GM23338 (cell line): Measurements from ENCODE around the gene LRIG1. TPM values are rescaled to one million over a fixed set of nuclear protein-coding genes. Genes with fewer than 3 reads are reported as not detected.
"Not testable (repeated sequence)": the region's sequence is repeated elsewhere in the genome, so short reads cannot be mapped to it uniquely, and the experiment has no call there.

Experiments
- ATAC-seq: fragments of 200-7000 bp; cut with Tn5 transposase; 3 replicates; pipeline ENCODE4 v1.9.1; 2020
- DNase-seq: peaks from one replicate; pipeline ENCODE4 v3.0.0-alpha.2; 2015; ENCODE audit warnings: low spot score
- H2AFZ ChIP-seq: fragments of 200-600 bp; sonication (generic); 2 replicates; pipeline ENCODE4 v1.8.0; 2016; ENCODE audit warnings: antibody characterized with exemption, mild to moderate bottlenecking, moderate library complexity
- H3F3A ChIP-seq: fragments of 200-600 bp; sonication (generic); replicated peaks from 2 replicates; pipeline ENCODE4 v1.8.0; 2017; ENCODE audit warnings: antibody characterized with exemption, mixed run types, low read depth
- H3K27ac ChIP-seq: fragments of 200-600 bp; sonication (generic); 2 replicates; pipeline ENCODE4 v1.6.1; 2016; ENCODE audit warnings: low read depth
- H3K27me3 ChIP-seq: fragments of 200-600 bp; sonication (generic); 2 replicates; pipeline ENCODE4 v1.8.0; 2016; ENCODE audit warnings: mild to moderate bottlenecking, mixed run types, moderate library complexity; ENCODE audit not compliant: insufficient read depth
- H3K36me3 ChIP-seq: fragments of 200-600 bp; sonication (generic); 2 replicates; pipeline ENCODE4 v1.8.0; 2016; ENCODE audit warnings: mild to moderate bottlenecking; ENCODE audit not compliant: insufficient read depth
- H3K4me1 ChIP-seq: fragments of 200-600 bp; sonication (generic); 2 replicates; pipeline ENCODE4 v1.8.0; 2016; ENCODE audit warnings: mild to moderate bottlenecking, moderate library complexity; ENCODE audit not compliant: insufficient read depth
- H3K4me2 ChIP-seq: fragments of 200-600 bp; sonication (generic); 2 replicates; pipeline ENCODE4 v1.7.1; 2017; ENCODE audit warnings: mixed run types
- H3K4me3 ChIP-seq: fragments of 200-600 bp; sonication (generic); 2 replicates; pipeline ENCODE4 v1.6.1; 2016; ENCODE audit warnings: mixed run types
- H3K79me2 ChIP-seq: fragments of 200-600 bp; sonication (generic); replicated peaks from 2 replicates; pipeline ENCODE4 v1.8.0; 2017; ENCODE audit warnings: mild to moderate bottlenecking; ENCODE audit not compliant: insufficient read depth
- H3K9me2 ChIP-seq: fragments of 200-600 bp; sonication (generic); 2 replicates; pipeline ENCODE4 v1.8.0; 2017; ENCODE audit not compliant: insufficient read depth
- H4K20me1 ChIP-seq: fragments of 200-600 bp; sonication (generic); replicated peaks from 2 replicates; pipeline ENCODE4 v1.8.0; 2017; ENCODE audit warnings: mild to moderate bottlenecking; ENCODE audit not compliant: insufficient read depth
- H3K27ac Mint-ChIP-seq: 2 replicates; pipeline ENCODE4 v1.8.0; 2020; ENCODE audit warnings: inconsistent platforms, mild to moderate bottlenecking, moderate library complexity, mixed read lengths
- H3K27me3 Mint-ChIP-seq: 3 replicates; pipeline ENCODE4 v1.8.0; 2022; ENCODE audit warnings: low read depth, mild to moderate bottlenecking, moderate library complexity, mixed read lengths, inconsistent platforms; ENCODE audit not compliant: insufficient read depth, poor library complexity
- H3K36me3 Mint-ChIP-seq: 3 replicates; pipeline ENCODE4 v1.8.0; 2021; ENCODE audit warnings: low read depth, mild to moderate bottlenecking, inconsistent platforms, moderate library complexity, mixed read lengths
- H3K4me1 Mint-ChIP-seq: 3 replicates; pipeline ENCODE4 v1.8.0; 2020; ENCODE audit warnings: mild to moderate bottlenecking, inconsistent platforms, mixed read lengths
- H3K4me3 Mint-ChIP-seq: 3 replicates; pipeline ENCODE4 v1.8.0; 2021; ENCODE audit warnings: moderate library complexity, mild to moderate bottlenecking, inconsistent platforms, mixed read lengths
- H3K9me3 Mint-ChIP-seq: 3 replicates; pipeline ENCODE4 v1.8.0; 2020; ENCODE audit warnings: moderate library complexity, mild to moderate bottlenecking, inconsistent platforms, mixed read lengths
- ZNF462 ChIP-seq: fragments of 250-450 bp; sonication (Bioruptor Pico); IDR thresholded peaks from 2 replicates; pipeline ENCODE4 v1.5.0; 2020; ENCODE audit warnings: mild to moderate bottlenecking, moderate library complexity
- polyA plus RNA-seq: library from polyadenylated mRNA; unstranded; fragments of >200 nt; fragmentation: Nextera tagmentation; extraction: Ambion mirVana; gene quantifications from 2 replicates; pipeline ENCODE4 v1.2.1, GENCODE V29; 2016
- total RNA-seq: library from RNA; depleted of rRNA; stranded (reverse); fragments of >200 nt; shearing (Covaris generic); gene quantifications from 2 replicates; pipeline ENCODE4 v1.2.3, GENCODE V29; 2014

The LRIG1 gene
- total and polyA plus RNA-seq, 2 experiments from 2014 or later, result 40.0 to 134 TPM

DNA sequence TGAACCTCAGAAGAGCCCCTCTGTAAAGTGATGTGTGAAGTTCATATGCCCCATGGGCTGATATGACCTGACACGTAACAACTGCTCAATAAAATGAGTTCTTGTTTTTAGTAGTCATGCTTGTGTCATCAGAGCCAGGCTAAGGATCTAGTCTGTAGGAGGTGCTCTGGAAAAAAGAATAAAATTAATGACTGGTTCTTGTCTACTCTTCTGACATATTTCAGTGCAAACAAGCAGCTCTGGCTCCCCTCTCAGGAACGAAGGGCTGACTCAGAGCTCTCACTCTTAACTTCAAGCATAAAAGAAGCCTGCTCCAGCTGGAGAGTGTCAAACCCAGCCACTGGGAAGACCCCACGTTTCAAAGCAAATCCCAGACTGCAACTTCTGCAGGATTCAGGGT, 77.0 kb downstream of the LRIG1 start (continued):
- TF ChIP-seq ZNF462 (CRISPR knock-in tag), result no peak

DNA sequence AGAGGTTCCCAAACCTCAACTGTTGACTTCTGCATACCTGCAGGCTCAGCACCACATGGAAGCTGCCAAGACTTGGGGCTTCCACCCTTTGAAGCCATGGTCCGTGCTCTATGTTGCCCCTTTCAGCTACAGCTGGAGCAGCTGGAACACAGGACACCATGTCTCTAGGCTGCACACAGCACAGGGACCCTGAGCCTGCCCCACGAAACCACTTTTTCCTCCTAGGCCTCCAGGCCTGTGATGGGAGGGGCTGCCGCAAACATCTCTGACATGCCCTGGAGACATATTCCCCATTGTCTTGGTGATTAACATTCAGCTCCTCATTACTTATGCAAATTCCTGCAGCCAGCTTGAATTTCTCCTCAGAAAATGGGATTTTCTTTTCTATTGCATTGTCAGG, 78.9 kb downstream of the LRIG1 start:
- not testable (repeated sequence) for H3K27ac Mint-ChIP-seq, H3F3A ChIP-seq, H3K27me3 ChIP-seq, H3K9me2 ChIP-seq, DNase-seq, H2AFZ ChIP-seq, ATAC-seq, H3K4me2 ChIP-seq, H3K27ac ChIP-seq, H3K4me3 ChIP-seq, H3K4me3 Mint-ChIP-seq
- Histone ChIP-seq H4K20me1 (peaks cover 16% of the 10 kb centered on the region), H3K79me2 (peaks cover 100% of the 10 kb centered on the region), H3K4me1 (peaks cover 20% of the 10 kb centered on the region), H3K36me3 (peaks cover 37% of the 10 kb centered on the region)
- H3K36me3 Mint-ChIP-seq, result peaks cover 96% of the 10 kb centered on the region
- peaks cover 14% of the 10 kb centered on the region for H3K27me3 Mint-ChIP-seq
- H3K9me3 Mint-ChIP-seq, result peaks cover 47% of the 10 kb centered on the region
- peaks cover 53% of the 10 kb centered on the region for H3K4me1 Mint-ChIP-seq

DNA sequence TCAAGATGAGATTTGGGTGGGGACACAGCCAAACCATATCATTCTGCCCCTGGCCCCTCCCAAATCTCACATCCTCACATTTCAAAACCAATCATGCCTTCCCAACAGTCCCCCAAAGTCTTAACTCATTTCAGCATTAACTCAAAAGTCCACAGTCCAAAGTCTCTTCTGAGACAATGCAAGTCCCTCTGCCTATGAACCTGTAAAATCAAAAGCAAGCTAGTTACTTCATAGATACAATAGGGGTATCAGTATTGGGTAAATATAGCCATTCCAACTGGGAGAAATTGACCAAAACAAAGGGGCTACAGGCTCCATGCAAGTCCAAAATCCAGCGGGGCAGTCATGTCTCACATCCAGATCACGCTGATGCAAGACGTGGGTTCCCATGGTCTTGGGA, 79.7 kb downstream of the LRIG1 start:
- H3K4me3 ChIP-seq, H3F3A ChIP-seq, H3K27me3 ChIP-seq, H3K27ac Mint-ChIP-seq, H3K27ac ChIP-seq, ATAC-seq, H2AFZ ChIP-seq, H3K4me3 Mint-ChIP-seq, DNase-seq, H3K9me2 ChIP-seq, H3K4me2 ChIP-seq: not testable (repeated sequence)
- peaks cover 19% of the 10 kb centered on the region for H4K20me1 ChIP-seq
- H3K4me1 ChIP-seq, result peaks cover 17% of the 10 kb centered on the region
- H3K79me2 ChIP-seq, result peaks cover 100% of the 10 kb centered on the region
- Mint-ChIP-seq H3K27me3 (peaks cover 14% of the 10 kb centered on the region), H3K36me3 (peaks cover 97% of the 10 kb centered on the region), H3K4me1 (peaks cover 53% of the 10 kb centered on the region), H3K9me3 (peaks cover 47% of the 10 kb centered on the region)
- peaks cover 44% of the 10 kb centered on the region for H3K36me3 ChIP-seq
